Panc1 (cell line): ENCODE measurements around the gene INPP5F. TPM values are rescaled to one million over a fixed set of nuclear protein-coding genes. Genes with fewer than 3 reads are reported as not detected.

Experiments
- ATAC-seq: fragments of 200-7000 bp; cut with Tn5 transposase; 2 replicates; pipeline ENCODE4 v1.9.1; 2020; ENCODE audit warnings: mild to moderate bottlenecking, moderate library complexity
- BruUV-seq: library from RNA; stranded (reverse); fragments of 400-500 nt; replicated peaks from 2 replicates; lab custom pipeline; 2021; lab: Mats Ljungman, UMichigan
- CTCF ChIA-PET: fragments of 300-600 bp; sonication (Branson Sonifier 250); formaldehyde crosslinking; loops from one replicate; lab custom pipeline; 2022; ENCODE audit warnings: antibody characterized with exemption; lab: Charles Lee
- POLR2A ChIA-PET: fragments of 300-600 bp; sonication (Branson Sonifier 250); formaldehyde crosslinking; loops from one replicate; lab custom pipeline; 2022; ENCODE audit warnings: antibody characterized with exemption; lab: Charles Lee
- DNase-seq: peaks from one replicate; pipeline ENCODE4 v3.0.0-alpha.2; 2010; ENCODE audit warnings: low read depth, low spot score
- H3K27ac ChIP-seq: 2 replicates; pipeline ENCODE4 v1.5.1; 2011; ENCODE audit warnings: mild to moderate bottlenecking, low read length, inconsistent platforms
- H3K27me3 ChIP-seq: fragments of 200-500 bp; sonication (Bioruptor generic); 2 replicates; pipeline ENCODE4 v1.6.0; 2014; ENCODE audit warnings: low read length, inconsistent platforms; ENCODE audit not compliant: control insufficient read depth, insufficient read depth
- H3K36me3 ChIP-seq: fragments of 200-500 bp; sonication (Bioruptor generic); 2 replicates; pipeline ENCODE4 v1.5.1; 2014; ENCODE audit warnings: inconsistent platforms, mild to moderate bottlenecking, low read length, moderate library complexity; ENCODE audit not compliant: control insufficient read depth, insufficient read depth
- H3K4me1 ChIP-seq: 2 replicates; pipeline ENCODE4 v1.5.1; 2011; ENCODE audit warnings: inconsistent platforms, mild to moderate bottlenecking, low read length, moderate library complexity; ENCODE audit not compliant: control insufficient read depth, insufficient read depth
- H3K4me3 ChIP-seq, 2 experiments: 2 replicates each; pipeline ENCODE4 v1.5.1; 2011 to 2012; ENCODE audit warnings: low read depth in 2 of 2, low read length in 2 of 2, mild to moderate bottlenecking in 2 of 2, inconsistent platforms in 1 of 2, moderate library complexity in 1 of 2
- H3K9me3 ChIP-seq: fragments of 200-500 bp; sonication (Bioruptor generic); 2 replicates; pipeline ENCODE4 v1.5.1; 2014; ENCODE audit warnings: low read depth, mild to moderate bottlenecking, inconsistent platforms, low read length, moderate library complexity; ENCODE audit not compliant: control insufficient read depth, insufficient read depth
- CTCF ChIP-seq: fragments of 450-650 bp; IDR thresholded peaks from 2 replicates; pipeline ENCODE4 v1.5.1; 2017; ENCODE audit warnings: mild to moderate bottlenecking
- POLR2AphosphoS5 ChIP-seq: IDR thresholded peaks from 2 replicates; pipeline ENCODE4 v1.6.1; 2012; ENCODE audit warnings: mild to moderate bottlenecking, low read depth, low read length, moderate library complexity
- SIN3A ChIP-seq: IDR thresholded peaks from 2 replicates; pipeline ENCODE4 v1.6.1; 2012; ENCODE audit warnings: low read depth, mild to moderate bottlenecking, low read length, moderate library complexity, borderline replicate concordance; ENCODE audit not compliant: insufficient read depth
- TCF7L2 ChIP-seq: IDR thresholded peaks from 2 replicates; pipeline ENCODE4 v1.6.1; 2011; ENCODE audit warnings: mild to moderate bottlenecking, low read depth, low read length, inconsistent platforms
- in situ Hi-C: cut with HindIII; loops from 2 replicates; pipeline ENCODE4 v1.10.0; 2016; ENCODE audit warnings: low sequenced_read_pairs, low pct_unique_long_range_greater_than_20kb
- intact Hi-C: fragments of 100-400 bp; cut with micrococcal nuclease; formaldehyde crosslinking; loops from one replicate; pipeline ENCODE4 v1.10.0; 2022; ENCODE audit not compliant: unreplicated experiment
- total RNA-seq: library from RNA; stranded (reverse); gene quantifications from one replicate; pipeline ENCODE4 v1.2.1, GENCODE V29; 2021; ENCODE audit not compliant: unreplicated experiment
- TF ChIP-seq, protein P1 (sequence below), 2 experiments: IDR thresholded peaks; 2 replicates each; pipeline ENCODE4 v1.6.1; 2011 to 2012; ENCODE audit warnings: low read depth in 2 of 2, control low read depth in 1 of 2, low read length in 1 of 2, mild to moderate bottlenecking in 1 of 2, moderate library complexity in 1 of 2; ENCODE audit not compliant: insufficient read depth in 1 of 2

INPP5F gene
- total RNA-seq, 1 experiment from 2014 or later = 26.7 TPM

DNA sequence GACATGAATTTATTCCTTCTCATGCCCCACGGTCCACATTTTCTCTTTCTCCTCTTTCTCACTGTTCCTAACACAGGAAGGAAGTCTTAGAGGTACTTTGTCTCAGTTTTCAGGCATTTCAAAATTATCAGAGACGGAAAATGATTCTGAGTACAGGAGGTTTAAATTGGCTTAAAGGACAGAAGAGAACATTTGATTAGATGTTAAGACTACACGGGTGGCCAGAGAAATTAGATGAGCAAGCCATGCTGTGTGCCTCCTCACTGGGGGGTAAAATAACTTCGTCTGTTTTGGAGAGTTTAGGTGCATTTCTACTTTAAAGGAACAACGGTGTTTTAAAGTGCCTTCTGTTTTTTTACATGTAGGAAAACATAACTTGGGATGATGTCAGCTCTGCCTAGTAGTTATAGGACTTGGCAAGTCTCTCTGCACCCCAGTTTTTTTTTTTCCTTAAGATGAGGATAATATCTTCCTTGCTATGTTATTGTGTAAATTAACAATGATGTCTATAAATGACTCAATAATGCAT lies 79.9 kb downstream of the INPP5F start:
- no peak for ATAC-seq
- no peaks in the 10 kb centered on the region for H3K9me3 ChIP-seq
- in situ Hi-C loops (no loop called here), intact Hi-C loops (no loop called here)
- no peaks in the 10 kb centered on the region for H3K4me1 ChIP-seq
- ChIA-PET POLR2A (no interaction called here), CTCF (interaction anchor here (0.6 kb wide), 1 partner anchor 32 kb away, joined by 3 read pairs; no protein-coding TSS in a partner anchor)
- H3K36me3 ChIP-seq = no peaks in the 10 kb centered on the region
- no peak for DNase-seq
- no peak overlapping the region for H3K27ac ChIP-seq
- no peak overlapping the region for H3K4me3 ChIP-seq
- no peaks in the 10 kb centered on the region for H3K27me3 ChIP-seq
- TF ChIP-seq POLR2AphosphoS5 (no peak), CTCF (no peak), TCF7L2 (no peak), SIN3A (no peak)
- TF ChIP-seq, protein P1, sequence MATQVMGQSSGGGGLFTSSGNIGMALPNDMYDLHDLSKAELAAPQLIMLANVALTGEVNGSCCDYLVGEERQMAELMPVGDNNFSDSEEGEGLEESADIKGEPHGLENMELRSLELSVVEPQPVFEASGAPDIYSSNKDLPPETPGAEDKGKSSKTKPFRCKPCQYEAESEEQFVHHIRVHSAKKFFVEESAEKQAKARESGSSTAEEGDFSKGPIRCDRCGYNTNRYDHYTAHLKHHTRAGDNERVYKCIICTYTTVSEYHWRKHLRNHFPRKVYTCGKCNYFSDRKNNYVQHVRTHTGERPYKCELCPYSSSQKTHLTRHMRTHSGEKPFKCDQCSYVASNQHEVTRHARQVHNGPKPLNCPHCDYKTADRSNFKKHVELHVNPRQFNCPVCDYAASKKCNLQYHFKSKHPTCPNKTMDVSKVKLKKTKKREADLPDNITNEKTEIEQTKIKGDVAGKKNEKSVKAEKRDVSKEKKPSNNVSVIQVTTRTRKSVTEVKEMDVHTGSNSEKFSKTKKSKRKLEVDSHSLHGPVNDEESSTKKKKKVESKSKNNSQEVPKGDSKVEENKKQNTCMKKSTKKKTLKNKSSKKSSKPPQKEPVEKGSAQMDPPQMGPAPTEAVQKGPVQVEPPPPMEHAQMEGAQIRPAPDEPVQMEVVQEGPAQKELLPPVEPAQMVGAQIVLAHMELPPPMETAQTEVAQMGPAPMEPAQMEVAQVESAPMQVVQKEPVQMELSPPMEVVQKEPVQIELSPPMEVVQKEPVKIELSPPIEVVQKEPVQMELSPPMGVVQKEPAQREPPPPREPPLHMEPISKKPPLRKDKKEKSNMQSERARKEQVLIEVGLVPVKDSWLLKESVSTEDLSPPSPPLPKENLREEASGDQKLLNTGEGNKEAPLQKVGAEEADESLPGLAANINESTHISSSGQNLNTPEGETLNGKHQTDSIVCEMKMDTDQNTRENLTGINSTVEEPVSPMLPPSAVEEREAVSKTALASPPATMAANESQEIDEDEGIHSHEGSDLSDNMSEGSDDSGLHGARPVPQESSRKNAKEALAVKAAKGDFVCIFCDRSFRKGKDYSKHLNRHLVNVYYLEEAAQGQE (IDR thresholded peaks at IDR 0.05; ENCODE audit: insufficient read depth in 1 of 2, low read depth in 2 of 2, low read length in 1 of 2) = no peak
- no TSS peak for BruUV-seq

- ChIA-PET POLR2A (interaction anchor here (0.6 kb wide), 1 partner anchor 75 kb away, joined by 6 read pairs; no protein-coding TSS in a partner anchor), CTCF (interaction anchor here (0.6 kb wide), 1 partner anchor 33 kb away, joined by 3 read pairs; no protein-coding TSS in a partner anchor)
- BruUV-seq = no TSS peak
- H3K9me3 ChIP-seq = no peaks in the 10 kb centered on the region
- DNase-seq = no peak
- intact Hi-C loops (no loop called here), in situ Hi-C loops (no loop called here)
- no peaks in the 10 kb centered on the region for H3K4me1 ChIP-seq
- H3K27me3 ChIP-seq = no peaks in the 10 kb centered on the region
- no peak for TF ChIP-seq SIN3A
- no peak for TF ChIP-seq CTCF
- TF ChIP-seq, protein P1 (IDR thresholded peaks at IDR 0.05; ENCODE audit: insufficient read depth in 1 of 2, low read depth in 2 of 2, low read length in 1 of 2) = no peak
- TF ChIP-seq TCF7L2 = no peak
- TF ChIP-seq POLR2AphosphoS5 = no peak
- H3K4me3 ChIP-seq = no peak overlapping the region
- no peaks in the 10 kb centered on the region for H3K36me3 ChIP-seq
- ATAC-seq = no peak
- no peak overlapping the region for H3K27ac ChIP-seq
Observed at GRCh38 chr10:119806334-119807130, 80.7 kb downstream of the INPP5F start.
